ENCODE results near the gene PRR12. TPM values are rescaled to one million over a fixed set of nuclear protein-coding genes. Genes with fewer than 3 reads are reported as not detected.

Gene PRR12
- total RNA-seq, 1 donor from 2014 or later, result 15.5 TPM

- Histone ChIP-seq H3K4me3 (peak overlapping the region; percentile 77 to 83), H3K36me3 (peaks cover 0 to 15% of the 10 kb centered on the region in 2 donors), H3K27me3 (no peaks in the 10 kb centered on the region), H3K9me3 (no peaks in the 10 kb centered on the region), H3K4me1 (peaks cover 17% of the 10 kb centered on the region), H3K27ac (peak overlapping the region; percentile 81)
- no peak for DNase-seq (ENCODE audit: extremely low spot score in 2 of 2)
- TF ChIP-seq POLR2A (IDR thresholded peaks at IDR 0.05) (no peak), POLR2AphosphoS5 (IDR thresholded peaks at IDR 0.05; ENCODE audit: insufficient read depth in 1 of 2, low read depth in 1 of 2) (no peak)
- intact Hi-C loops (cut with DNase I), result no loop called here
These were observed 11.1 kb upstream of the PRR12 start for GRCh38 chr19:49579947-49580263.

GRCh38 chr19:49580264-49581006 is 10.5 kb upstream of the PRR12 start, which contains the start of gene NOSIP:
Gene NOSIP (minus strand): TSS chr19:49580556. CDS start chr19:49560691, 19,865 bp downstream.
- H3K9me3 ChIP-seq, result no peaks in the 10 kb centered on the region
- H3K27ac ChIP-seq, result peak within 1 kb of the TSS; percentile 81
- peaks cover 17% of the 10 kb centered on the region for H3K4me1 ChIP-seq
- peaks cover 0 to 10% of the 10 kb centered on the region in 2 donors for H3K36me3 ChIP-seq
- no peaks in the 10 kb centered on the region for H3K27me3 ChIP-seq
- peak in 1 of 2 donors; percentile 95 for DNase-seq (ENCODE audit: extremely low spot score in 2 of 2)
- H3K4me3 ChIP-seq, result peak within 1 kb of the TSS; percentile 77 to 83
- intact Hi-C loops (cut with DNase I), result no loop called here
- peak in 1 of 2 donors; percentile 79 for TF ChIP-seq POLR2A (IDR thresholded peaks at IDR 0.05)
- peak; percentile 92 to 100 for TF ChIP-seq POLR2AphosphoS5 (IDR thresholded peaks at IDR 0.05; ENCODE audit: insufficient read depth in 1 of 2, low read depth in 1 of 2)
- peak in 1 of 3 experiments; percentile 15 for TF ChIP-seq CTCF (IDR thresholded peaks at IDR 0.05)

- Histone ChIP-seq H3K36me3 (peaks cover 0 to 4% of the 10 kb centered on the region in 2 donors), H3K4me3 (peak within 1 kb of the TSS; percentile 77 to 83), H3K9me3 (no peaks in the 10 kb centered on the region), H3K27ac (peak within 1 kb of the TSS; percentile 81), H3K4me1 (peaks cover 17% of the 10 kb centered on the region), H3K27me3 (no peaks in the 10 kb centered on the region)
- no peak for DNase-seq (ENCODE audit: extremely low spot score in 2 of 2)
- TF ChIP-seq CTCF (IDR thresholded peaks at IDR 0.05), result no peak
- no peak for TF ChIP-seq POLR2A (IDR thresholded peaks at IDR 0.05)
- no peak for TF ChIP-seq POLR2AphosphoS5 (IDR thresholded peaks at IDR 0.05; ENCODE audit: insufficient read depth in 1 of 2, low read depth in 1 of 2)
- intact Hi-C loops (cut with DNase I), result no loop called here
These were observed 9.9 kb upstream of the PRR12 start, which contains the start of gene PRRG2 for GRCh38 chr19:49581007-49581508. Gene PRRG2 (plus strand): TSS chr19:49581316. CDS start chr19:49583220, 1,904 bp downstream.

GRCh38 chr19:49583239-49583638 is 7.7 kb upstream of the PRR12 start:
- no peak for DNase-seq (ENCODE audit: extremely low spot score in 2 of 2)
- peaks cover 14% of the 10 kb centered on the region for H3K4me1 ChIP-seq
- no peaks in the 10 kb centered on the region for H3K36me3 ChIP-seq
- H3K4me3 ChIP-seq, result no peak overlapping the region
- intact Hi-C loops (cut with DNase I), result no loop called here
- no peaks in the 10 kb centered on the region for H3K27me3 ChIP-seq
- no peak overlapping the region for H3K27ac ChIP-seq
- no peak for TF ChIP-seq CTCF (IDR thresholded peaks at IDR 0.05)
- no peak for TF ChIP-seq POLR2AphosphoS5 (IDR thresholded peaks at IDR 0.05; ENCODE audit: insufficient read depth in 1 of 2, low read depth in 1 of 2)
- no peak for TF ChIP-seq POLR2A (IDR thresholded peaks at IDR 0.05)
- no peaks in the 10 kb centered on the region for H3K9me3 ChIP-seq

- no peak for DNase-seq (ENCODE audit: extremely low spot score in 2 of 2)
- intact Hi-C loops (cut with DNase I), result no loop called here
These were observed 6.0 kb upstream of the PRR12 start for GRCh38 chr19:49585023-49585422.

More at GRCh38 chr19:49585023-49585422, 6.0 kb upstream of the PRR12 start:
- H3K36me3 ChIP-seq, result no peaks in the 10 kb centered on the region
- no peaks in the 10 kb centered on the region for H3K27me3 ChIP-seq
- peaks cover 6% of the 10 kb centered on the region for H3K4me1 ChIP-seq
- H3K27ac ChIP-seq, result no peak overlapping the region
- no peak overlapping the region for H3K4me3 ChIP-seq
- TF ChIP-seq CTCF (IDR thresholded peaks at IDR 0.05), result no peak
- no peak for TF ChIP-seq POLR2AphosphoS5 (IDR thresholded peaks at IDR 0.05; ENCODE audit: insufficient read depth in 1 of 2, low read depth in 1 of 2)
- TF ChIP-seq POLR2A (IDR thresholded peaks at IDR 0.05), result no peak
- no peaks in the 10 kb centered on the region for H3K9me3 ChIP-seq

Measured in vagina (tissue), 2 donors.